Activated CD8-positive, alpha-beta T cell treated with anti-CD3 and anti-CD28 coated beads for 36 hours (primary cell): ENCODE results near the gene PLPPR2. TPM values are rescaled to one million over a fixed set of nuclear protein-coding genes. Genes with fewer than 3 reads are reported as not detected.

Source experiments
- ATAC-seq: fragments of 200-7000 bp; cut with Tn5 transposase; one replicate; pipeline ENCODE4 v1.10.0; 2021; ENCODE audit warnings: mild to moderate bottlenecking, moderate library complexity
- CTCF ChIA-PET: fragments of 350-600 bp; sonication (Branson Sonifier 250); formaldehyde crosslinking; loops from one replicate; lab custom pipeline; 2021; ENCODE audit warnings: antibody characterized with exemption; lab: Charles Lee
- POLR2A ChIA-PET: fragments of 350-600 bp; sonication (Branson Sonifier 250); formaldehyde crosslinking; loops from one replicate; lab custom pipeline; 2021; ENCODE audit warnings: antibody characterized with exemption; lab: Charles Lee
- DNase-seq: peaks from one replicate; pipeline ENCODE4 v3.0.0-alpha.2; 2020
- H3K27ac Mint-ChIP-seq: one replicate; pipeline ENCODE4 v1.8.0; 2021; ENCODE audit warnings: mild to moderate bottlenecking, mixed read lengths
- H3K27me3 Mint-ChIP-seq: one replicate; pipeline ENCODE4 v1.8.0; 2021; ENCODE audit warnings: mixed read lengths
- H3K36me3 Mint-ChIP-seq: one replicate; pipeline ENCODE4 v1.8.0; 2021; ENCODE audit warnings: low read depth, mixed read lengths
- H3K4me1 Mint-ChIP-seq: one replicate; pipeline ENCODE4 v1.8.0; 2021; ENCODE audit warnings: low read depth, mixed read lengths
- H3K4me3 Mint-ChIP-seq: one replicate; pipeline ENCODE4 v1.8.0; 2021; ENCODE audit warnings: mild to moderate bottlenecking, moderate library complexity, mixed read lengths
- H3K9me3 Mint-ChIP-seq: one replicate; pipeline ENCODE4 v1.8.0; 2021; ENCODE audit warnings: mixed read lengths
- intact Hi-C: fragments of 100-400 bp; cut with micrococcal nuclease; formaldehyde crosslinking; loops from one replicate; pipeline ENCODE4 v1.10.0; 2022
- total RNA-seq, 2 experiments: library from RNA; stranded (reverse); gene quantifications; one replicate each; pipeline ENCODE4 v1.2.3, GENCODE V29; 2021
- TF ChIP-seq, protein P1 (sequence below): fragments of 200-600 bp; IDR thresholded peaks from one replicate; pipeline ENCODE4 v1.8.0; 2022; ENCODE audit warnings: antibody characterized with exemption, mild to moderate bottlenecking

PLPPR2 gene
- total RNA-seq, 2 experiments from 2014 or later, result 1.2 to 1.8 TPM

DNA sequence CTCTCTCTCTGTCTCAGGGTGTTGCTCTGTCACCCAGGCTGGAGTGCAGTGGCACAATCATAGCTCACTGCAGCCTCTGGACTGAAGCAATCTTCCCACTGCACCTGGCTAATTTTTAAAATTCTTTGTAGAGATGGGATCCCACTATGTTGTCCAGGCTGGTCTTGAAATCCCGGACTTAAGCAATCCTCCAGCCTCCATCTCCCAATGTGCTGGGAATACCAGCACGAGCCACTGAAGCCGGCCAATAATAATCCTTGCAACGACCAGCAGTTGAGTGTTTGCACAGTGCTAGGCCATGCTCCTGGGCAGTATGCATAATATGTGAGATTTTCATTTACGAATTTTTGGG lies 29.5 kb downstream of the PLPPR2 start:
- TF ChIP-seq, protein P1, sequence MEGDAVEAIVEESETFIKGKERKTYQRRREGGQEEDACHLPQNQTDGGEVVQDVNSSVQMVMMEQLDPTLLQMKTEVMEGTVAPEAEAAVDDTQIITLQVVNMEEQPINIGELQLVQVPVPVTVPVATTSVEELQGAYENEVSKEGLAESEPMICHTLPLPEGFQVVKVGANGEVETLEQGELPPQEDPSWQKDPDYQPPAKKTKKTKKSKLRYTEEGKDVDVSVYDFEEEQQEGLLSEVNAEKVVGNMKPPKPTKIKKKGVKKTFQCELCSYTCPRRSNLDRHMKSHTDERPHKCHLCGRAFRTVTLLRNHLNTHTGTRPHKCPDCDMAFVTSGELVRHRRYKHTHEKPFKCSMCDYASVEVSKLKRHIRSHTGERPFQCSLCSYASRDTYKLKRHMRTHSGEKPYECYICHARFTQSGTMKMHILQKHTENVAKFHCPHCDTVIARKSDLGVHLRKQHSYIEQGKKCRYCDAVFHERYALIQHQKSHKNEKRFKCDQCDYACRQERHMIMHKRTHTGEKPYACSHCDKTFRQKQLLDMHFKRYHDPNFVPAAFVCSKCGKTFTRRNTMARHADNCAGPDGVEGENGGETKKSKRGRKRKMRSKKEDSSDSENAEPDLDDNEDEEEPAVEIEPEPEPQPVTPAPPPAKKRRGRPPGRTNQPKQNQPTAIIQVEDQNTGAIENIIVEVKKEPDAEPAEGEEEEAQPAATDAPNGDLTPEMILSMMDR, result no peak
- ChIA-PET POLR2A (interaction anchor here (1.8 kb wide), 1 partner anchor 9 kb away, joined by 6 read pairs; no protein-coding TSS in a partner anchor), CTCF (interaction anchor here (1.2 to 2.0 kb wide), 2 partner anchors 42 to 97 kb away, joined by 3 to 7 read pairs; no protein-coding TSS in a partner anchor)
- Mint-ChIP-seq H3K4me3 (no peak overlapping the region), H3K27ac (no peak overlapping the region), H3K27me3 (peaks cover 13% of the 10 kb centered on the region), H3K9me3 (no peaks in the 10 kb centered on the region), H3K4me1 (peaks cover 15% of the 10 kb centered on the region), H3K36me3 (no peaks in the 10 kb centered on the region)
- no peak for DNase-seq
- intact Hi-C loops, result no loop called here
- no peak for ATAC-seq

DNA sequence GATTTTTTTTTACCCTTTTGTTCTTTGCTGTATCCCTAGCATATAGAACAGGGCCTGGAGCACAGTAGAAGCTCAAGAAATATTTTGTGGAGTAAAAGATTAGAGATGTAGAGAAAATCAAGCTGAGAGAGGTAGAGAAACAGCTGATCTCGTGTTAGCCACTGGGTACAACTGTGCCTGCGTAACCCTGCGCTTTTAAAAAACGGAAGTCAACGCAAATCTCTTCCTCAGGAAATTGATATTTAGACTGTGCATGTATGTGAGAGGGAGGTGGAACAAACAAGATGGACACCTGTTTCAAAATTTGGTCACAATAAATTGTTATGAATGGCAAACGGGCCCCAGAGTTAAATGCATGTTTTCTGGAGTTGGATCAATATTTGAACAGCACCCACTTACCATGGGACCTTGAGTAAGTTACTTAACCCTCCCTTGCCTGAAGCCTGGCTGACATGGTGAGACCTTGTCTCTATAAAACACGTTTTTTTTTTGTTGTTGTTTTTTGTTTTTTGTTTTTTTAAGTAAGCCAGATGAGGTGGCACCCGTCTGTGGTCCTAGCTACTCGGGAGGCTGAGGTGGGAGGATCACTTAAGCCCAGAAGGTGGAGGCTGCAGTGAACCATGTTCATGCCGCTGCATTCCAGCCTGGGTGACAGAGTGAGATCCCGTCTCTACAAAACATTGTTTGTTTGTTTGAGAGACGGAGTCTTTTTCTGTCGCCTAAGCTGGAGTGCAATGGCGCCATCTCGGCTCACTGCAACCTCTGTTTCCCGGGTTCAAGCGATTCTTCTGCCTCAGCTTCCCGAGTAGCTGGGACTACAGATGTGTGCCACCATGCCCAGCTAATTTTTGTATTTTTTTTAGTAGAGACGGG lies 32.2 kb downstream of the PLPPR2 start:
- Mint-ChIP-seq H3K4me3 (no peak overlapping the region), H3K4me1 (peaks cover 5% of the 10 kb centered on the region), H3K27me3 (peaks cover 10% of the 10 kb centered on the region), H3K9me3 (peaks cover 4% of the 10 kb centered on the region), H3K36me3 (no peaks in the 10 kb centered on the region), H3K27ac (no peak overlapping the region)
- DNase-seq, result no peak
- TF ChIP-seq, protein P1, result no peak
- ChIA-PET CTCF (interaction anchor here (1.0 to 1.6 kb wide), 2 partner anchors 95 to 149 kb away, joined by 3 read pairs; no protein-coding TSS in a partner anchor), POLR2A (no interaction called here)
- intact Hi-C loops, result no loop called here
- no peak for ATAC-seq

DNA sequence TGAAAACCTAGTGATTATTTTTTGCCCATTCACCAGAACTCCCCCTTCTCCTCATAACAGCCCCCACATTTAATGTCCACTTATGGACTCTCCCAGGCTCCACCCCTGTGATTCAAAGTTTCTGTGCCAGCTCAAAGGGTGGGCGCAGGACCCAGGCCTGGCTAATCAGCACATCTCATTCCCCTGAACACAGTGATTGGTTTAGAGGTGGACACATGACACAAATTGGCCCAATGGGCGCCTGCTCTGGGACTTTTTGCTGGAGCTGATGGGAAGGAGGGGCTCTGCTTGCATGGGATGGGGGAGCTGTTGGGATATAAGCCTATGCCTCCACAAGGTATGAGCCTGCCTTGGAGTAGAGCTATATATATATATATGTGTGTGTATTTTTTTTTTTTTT lies 35.1 kb downstream of the PLPPR2 start:
- DNase-seq (no peak), ATAC-seq (no peak)
- Mint-ChIP-seq H3K36me3 (no peaks in the 10 kb centered on the region), H3K4me1 (no peaks in the 10 kb centered on the region), H3K27me3 (peaks cover 2% of the 10 kb centered on the region), H3K9me3 (peaks cover 4% of the 10 kb centered on the region), H3K27ac (no peak overlapping the region), H3K4me3 (no peak overlapping the region)
- TF ChIP-seq, protein P1, result no peak
- ChIA-PET CTCF (no interaction called here), POLR2A (no interaction called here)
- intact Hi-C loops, result no loop called here

DNA sequence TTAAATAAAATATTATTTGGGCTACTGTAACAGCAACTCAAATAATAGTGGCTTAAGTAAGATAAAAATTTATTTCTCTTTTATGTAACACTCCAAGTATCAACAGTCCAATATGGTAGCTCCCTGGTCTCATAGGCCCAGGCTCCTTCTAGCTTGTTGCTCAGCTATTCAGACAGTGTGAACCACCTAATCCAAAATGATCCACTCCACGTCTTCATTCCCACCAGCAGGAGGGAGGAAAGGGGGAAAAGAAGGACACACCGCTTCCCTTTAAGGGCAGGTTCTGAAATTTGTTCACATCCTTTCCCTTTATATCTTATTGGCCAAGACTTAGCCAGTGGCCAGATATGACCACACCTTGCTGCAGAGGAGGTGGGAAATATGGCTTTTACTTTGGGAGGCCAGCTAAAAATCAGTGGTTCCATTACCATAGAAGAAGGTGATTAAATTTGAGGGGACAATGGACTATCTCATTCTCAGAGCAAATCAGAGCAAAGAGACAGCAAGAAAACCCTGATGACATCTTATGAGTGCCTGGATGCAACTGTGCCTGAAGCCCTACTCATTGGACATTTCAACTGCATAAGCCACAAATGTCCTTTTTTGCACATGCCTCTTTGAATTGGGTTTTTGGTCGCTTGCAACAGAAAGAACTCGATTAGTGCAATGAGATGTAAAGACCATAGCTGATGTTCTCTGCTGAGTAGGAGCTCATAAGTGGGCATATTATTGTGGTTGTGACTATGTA lies 35.9 kb downstream of the PLPPR2 start:
- ChIA-PET POLR2A (no interaction called here), CTCF (interaction anchor here (1.4 kb wide), 1 partner anchor 10 kb away, joined by 7 read pairs; no protein-coding TSS in a partner anchor)
- H3K36me3 Mint-ChIP-seq, result no peaks in the 10 kb centered on the region
- H3K4me3 Mint-ChIP-seq, result no peak overlapping the region
- ATAC-seq, result no peak
- peaks cover 4% of the 10 kb centered on the region for H3K9me3 Mint-ChIP-seq
- H3K4me1 Mint-ChIP-seq, result no peaks in the 10 kb centered on the region
- TF ChIP-seq, protein P1, result no peak
- H3K27me3 Mint-ChIP-seq, result peaks cover 3% of the 10 kb centered on the region
- DNase-seq, result no peak
- intact Hi-C loops, result no loop called here
- no peak overlapping the region for H3K27ac Mint-ChIP-seq
